NCI-H2029 treated with DMSO at 0.1 percent for 48 hours (cell line): Measurements from ENCODE around the gene PRSS56.
"Not testable (repeated sequence)": the region's sequence is repeated elsewhere in the genome, so short reads cannot be mapped to it uniquely, and the experiment has no call there.

Experiments used
- DNase-seq: peaks from one replicate; lab custom pipeline; 2025; lab: John Stamatoyannopoulos, UW

The PRSS56 gene

GRCh38 chr2:232541961-232542714 lies 21.9 kb downstream of the PRSS56 start:
- DNase-seq = no peak

DNA sequence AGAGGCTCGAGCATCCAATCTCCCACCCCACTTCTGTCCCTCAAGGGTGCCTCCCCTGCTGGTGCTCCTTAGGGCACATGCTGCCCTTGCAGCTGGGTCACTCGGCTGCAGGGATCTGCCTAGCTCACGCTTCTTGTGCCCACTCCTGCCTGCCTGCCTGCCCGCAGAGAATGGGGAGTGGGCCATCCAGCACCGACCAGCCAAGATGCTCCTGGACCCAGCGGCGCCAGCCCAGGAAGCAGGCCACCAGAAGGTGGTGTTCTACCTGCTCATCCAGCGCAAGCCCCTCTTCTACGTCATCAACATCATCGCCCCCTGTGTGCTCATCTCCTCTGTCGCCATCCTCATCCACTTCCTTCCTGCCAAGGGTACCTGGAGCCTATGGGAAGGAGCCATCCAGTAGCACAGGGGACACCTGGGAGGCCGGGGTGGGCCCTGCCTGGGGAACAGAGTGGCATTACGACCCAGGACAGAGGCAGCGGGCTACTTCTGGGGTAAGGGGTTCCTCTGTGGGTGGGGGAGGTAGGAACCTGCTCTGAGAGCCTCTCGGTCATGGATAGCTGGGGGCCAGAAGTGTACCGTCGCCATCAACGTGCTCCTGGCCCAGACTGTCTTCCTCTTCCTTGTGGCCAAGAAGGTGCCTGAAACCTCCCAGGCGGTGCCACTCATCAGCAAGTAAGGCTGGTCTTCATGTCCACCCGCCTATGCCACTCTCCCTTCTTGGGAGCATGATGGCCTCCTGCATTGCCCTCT lies 22.7 kb downstream of the PRSS56 start:
- no peak for DNase-seq

DNA sequence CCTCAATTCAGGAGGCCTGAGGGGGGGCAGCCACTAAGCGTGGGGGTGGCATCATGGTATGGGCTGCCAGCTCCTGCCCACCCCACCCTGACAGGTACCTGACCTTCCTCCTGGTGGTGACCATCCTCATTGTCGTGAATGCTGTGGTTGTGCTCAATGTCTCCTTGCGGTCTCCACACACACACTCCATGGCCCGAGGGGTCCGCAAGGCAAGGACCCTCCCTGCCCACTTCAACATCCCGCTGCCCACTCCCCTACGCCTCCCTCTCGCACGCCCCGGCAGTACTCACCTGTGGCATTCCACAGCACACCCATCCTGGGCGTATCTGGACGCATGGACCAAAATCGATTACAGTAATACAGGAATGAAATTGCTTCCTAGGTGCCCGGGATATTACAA lies 23.3 kb downstream of the PRSS56 start:
- DNase-seq = no peak

DNA sequence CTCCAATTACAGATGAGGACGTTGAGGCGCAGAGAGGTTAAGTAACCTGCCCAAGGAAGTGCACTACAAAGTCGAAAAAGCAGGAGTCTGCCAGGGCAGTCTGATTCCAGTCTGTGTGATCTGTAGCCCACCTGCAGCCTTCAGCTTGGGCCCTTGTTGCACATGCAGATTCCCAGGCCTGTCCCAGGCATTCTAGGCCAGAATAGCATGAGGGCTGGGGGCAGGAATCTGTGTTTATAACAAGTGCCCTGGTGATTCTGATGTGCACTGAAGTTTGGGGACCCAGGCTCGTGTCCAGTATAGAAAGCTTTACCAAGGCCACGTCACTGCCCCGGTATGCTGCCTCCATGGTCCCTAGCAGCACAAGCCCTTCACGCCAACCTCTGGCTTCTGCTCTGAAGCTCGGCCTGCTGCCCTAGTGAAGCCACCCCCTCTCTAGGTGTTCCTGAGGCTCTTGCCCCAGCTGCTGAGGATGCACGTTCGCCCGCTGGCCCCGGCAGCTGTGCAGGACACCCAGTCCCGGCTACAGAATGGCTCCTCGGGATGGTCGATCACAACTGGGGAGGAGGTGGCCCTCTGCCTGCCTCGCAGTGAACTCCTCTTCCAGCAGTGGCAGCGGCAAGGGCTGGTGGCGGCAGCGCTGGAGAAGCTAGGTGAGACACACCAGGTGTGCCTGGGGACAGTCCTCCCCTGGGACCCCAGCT lies 23.9 kb downstream of the PRSS56 start:
- no peak for DNase-seq

- no peak for DNase-seq
Observed at GRCh38 chr2:232544674-232545073, 24.5 kb downstream of the PRSS56 start.

DNA sequence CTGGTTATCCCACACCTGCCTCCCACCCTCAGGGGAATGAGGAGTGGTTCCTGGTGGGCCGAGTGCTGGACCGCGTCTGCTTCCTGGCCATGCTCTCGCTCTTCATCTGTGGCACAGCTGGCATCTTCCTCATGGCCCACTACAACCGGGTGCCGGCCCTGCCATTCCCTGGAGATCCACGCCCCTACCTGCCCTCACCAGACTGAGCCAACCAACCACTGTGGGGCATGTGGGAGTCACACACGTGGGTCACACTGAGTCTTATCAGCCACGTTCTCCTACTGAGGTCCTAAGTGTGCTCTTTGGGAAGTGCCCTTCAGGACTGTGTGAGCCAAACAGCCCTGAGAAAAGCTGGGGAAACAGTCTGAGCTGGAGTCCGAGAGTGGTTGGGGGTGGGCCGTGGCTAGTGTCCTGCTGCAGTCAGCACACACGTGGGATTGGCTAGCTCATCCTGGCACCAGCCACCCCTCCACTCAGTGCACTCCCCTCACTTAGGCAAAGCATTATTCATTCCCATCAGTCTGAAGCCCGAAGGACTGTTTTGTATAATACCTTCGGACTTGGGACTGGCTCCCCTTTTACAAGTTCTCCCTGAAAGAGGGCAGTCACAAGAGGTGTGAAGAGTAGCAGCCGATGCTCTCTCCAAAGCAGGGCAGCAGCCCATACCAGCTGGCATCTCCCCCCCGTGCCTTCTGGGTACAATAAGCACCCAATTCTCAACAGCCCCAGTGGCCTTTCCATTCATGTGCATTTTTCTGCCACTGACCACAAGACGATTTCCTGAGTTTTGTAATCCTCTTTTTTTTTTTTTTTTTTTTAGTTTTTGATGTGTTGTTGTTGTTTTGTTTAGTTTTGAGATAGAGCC lies 25.6 kb downstream of the PRSS56 start:
- no peak for DNase-seq

GRCh38 chr2:232547991-232548390 lies 27.8 kb downstream of the PRSS56 start:
- no peak for DNase-seq

DNA sequence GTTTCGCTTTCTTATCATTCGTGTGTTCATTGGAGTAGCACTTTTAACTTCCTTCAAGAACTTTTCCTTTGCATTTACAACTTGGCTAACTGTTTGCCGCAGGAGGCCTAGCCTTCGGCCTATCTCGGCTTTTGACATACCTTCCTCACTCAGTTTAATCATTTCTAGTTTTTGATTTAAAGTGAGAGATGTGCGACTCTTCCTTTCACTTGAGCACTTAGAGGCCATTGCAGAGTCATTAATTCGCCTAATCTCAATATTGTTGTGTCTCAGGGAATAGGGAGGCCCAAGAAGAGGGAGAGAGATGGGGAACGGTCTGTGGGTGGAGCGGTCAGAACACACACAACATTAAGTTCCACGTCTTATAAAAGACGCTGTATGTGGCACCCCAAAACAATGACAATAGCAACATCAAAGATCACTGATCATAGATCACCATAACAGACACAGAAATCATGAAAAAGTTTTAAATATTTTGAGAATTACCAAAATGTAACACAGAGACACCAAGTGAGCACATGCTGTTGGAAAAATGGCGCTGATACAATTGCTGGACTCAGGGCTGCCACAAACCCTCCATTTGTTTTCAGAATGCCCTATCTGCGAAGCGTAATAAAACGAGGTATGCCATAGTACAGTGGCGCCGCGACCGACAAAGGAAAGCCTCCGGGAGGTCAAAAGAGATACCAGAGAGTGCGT lies 29.6 kb downstream of the PRSS56 start:
- no peak for DNase-seq

GRCh38 chr2:232550354-232551249 lies 30.4 kb downstream of the PRSS56 start, which contains the start of the genes EIF4E2 and TIGD1:
Gene EIF4E2, plus strand, starts transcription at chr2:232550689. Its CDS starts 36 bp downstream, at chr2:232550725.
Gene TIGD1, minus strand, starts transcription at chr2:232550557. Its CDS starts 675 bp downstream, at chr2:232549882.
- DNase-seq = peak; percentile 67

DNA sequence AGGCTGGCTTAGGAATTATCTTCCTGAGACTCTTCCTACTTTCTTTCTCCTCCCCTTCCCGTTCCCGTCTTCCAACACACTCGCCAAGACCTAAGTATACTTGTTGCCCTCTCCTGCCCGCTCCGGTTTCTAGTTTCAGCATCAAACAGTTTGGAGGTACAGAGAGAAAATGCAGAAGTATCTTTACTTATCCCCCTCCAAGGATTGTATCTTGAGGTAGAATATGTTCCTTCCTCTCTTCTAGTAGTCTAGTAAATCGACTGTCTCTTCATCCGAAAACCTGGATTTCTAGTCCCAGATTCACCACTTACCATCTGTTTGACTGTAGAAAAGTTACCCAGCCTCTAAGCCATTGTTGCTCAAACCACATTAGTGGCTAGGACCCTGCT lies 31.1 kb downstream of the PRSS56 start:
- no peak for DNase-seq

GRCh38 chr2:232551776-232552175 lies 31.6 kb downstream of the PRSS56 start:
- DNase-seq = no peak

- DNase-seq = no peak
Observed at GRCh38 chr2:232556426-232556825, 36.2 kb downstream of the PRSS56 start.

- DNase-seq = no peak
Observed at GRCh38 chr2:232562515-232563151, 42.4 kb downstream of the PRSS56 start.

GRCh38 chr2:232563580-232563979 lies 43.4 kb downstream of the PRSS56 start:
- DNase-seq = no peak

- DNase-seq = no peak
Observed at GRCh38 chr2:232567721-232568120, 47.5 kb downstream of the PRSS56 start.

DNA sequence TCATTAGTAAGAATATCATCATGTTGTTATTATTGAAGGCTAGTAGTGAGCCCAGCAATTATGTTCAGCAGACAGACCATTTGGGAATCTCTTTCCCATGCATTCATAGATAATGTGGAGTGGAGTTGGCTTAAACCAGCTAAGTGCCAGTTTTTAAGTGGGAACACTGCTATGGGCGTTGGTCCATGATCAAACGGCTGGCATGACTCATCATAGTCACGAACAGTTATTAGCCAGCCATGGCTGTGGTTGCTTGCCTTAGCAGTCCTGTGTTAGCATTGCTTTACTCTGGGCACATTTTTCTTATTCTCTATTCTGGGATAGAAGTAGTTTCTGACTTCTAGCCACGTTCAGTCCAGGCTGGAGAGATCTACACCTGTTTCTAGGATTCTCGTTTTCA lies 48.0 kb downstream of the PRSS56 start:
- no peak for DNase-seq

DNA sequence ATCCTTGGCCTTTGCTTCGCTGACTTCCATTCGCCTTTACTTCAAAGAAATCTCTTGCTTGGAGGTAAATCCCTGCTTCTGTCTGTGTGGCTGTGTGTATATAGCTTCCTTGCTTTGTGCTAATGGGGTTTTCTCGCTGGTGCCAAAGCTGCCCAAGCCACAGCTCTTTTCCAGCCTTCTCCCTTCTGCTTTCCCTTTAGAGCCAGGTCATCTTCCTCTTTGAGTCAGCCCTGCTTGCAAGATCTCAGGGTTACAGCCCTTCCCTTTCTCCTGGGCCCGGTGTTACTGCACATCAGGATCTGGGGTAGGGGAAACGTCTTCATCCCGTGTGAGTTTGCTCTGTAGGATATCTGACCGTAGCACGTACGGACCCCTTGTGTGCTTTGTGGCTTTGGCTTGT lies 49.4 kb downstream of the PRSS56 start:
- no peak for DNase-seq

DNA sequence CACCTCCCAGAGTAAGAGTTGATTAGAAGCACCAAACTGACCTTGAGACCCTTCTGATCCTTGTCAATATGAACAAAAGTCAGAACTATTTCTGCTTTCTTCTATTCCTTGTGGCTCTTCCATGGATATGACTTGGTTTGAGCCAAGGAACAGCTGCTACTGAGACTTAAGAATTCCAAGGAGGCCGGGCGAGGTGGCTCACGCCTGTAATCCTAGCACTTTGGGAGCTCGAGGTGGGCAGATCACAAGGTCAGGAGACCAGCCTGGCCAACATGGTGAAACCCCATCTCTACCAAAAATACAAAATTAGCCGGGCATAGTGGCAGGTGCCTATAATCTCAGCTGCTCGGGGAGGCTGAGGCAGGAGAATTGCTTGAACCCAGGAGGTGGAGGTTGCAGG lies 50.3 kb downstream of the PRSS56 start:
- DNase-seq = not testable (repeated sequence)

DNA sequence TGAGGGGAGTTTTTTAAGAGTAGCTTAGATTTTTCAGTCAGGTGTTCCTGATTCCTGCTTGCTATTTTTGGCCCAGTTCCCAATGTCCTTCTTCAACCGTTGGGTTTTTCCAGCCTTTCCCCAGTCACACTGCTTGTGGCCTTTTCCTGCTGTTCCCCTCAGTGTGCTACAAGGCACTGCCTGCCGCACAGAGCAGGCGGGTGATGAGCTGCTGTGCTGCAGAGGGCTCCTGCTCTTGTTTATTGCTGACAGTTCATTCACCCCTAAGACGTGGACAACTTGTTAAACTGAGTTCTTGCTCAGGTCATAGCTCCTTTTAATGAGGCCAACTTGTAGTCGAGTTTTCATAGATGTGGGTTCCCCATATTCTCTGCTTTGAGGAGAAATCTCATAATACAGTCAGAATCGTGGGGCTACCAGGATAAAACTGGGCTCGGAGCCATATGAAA lies 50.9 kb downstream of the PRSS56 start:
- DNase-seq = no peak
